ENCODE measurements around the gene CEP70. TPM values are rescaled to one million over a fixed set of nuclear protein-coding genes. Genes with fewer than 3 reads are reported as not detected.
"Not testable (repeated sequence)": the region's sequence is repeated elsewhere in the genome, so short reads cannot be mapped to it uniquely, and the experiment has no call there.

The CEP70 gene
- total RNA-seq, 2 experiments from 2014 or later, result 9.3 to 11.4 TPM

DNA sequence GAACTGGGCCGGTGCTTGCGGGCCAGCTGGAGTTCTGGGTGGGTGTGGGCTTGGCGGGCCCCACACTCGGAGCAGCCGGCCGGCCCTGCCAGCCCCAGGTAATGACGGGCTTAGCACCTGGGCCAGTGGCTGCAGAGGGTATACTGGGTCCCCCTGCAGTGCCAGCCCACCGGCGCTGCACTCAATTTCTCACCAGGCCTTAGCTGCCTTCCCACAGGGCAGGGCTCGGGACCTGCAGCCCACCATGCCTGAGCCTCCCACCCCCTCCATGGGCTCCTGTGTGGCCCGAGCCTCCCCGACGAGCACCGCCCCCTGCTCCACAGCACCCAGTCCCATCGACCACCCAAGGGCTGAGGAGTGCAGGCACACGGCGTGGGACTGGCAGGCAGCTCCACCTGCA is 109.4 kb downstream of the CEP70 start:
- H3K27me3 Mint-ChIP-seq; H3K4me1 Mint-ChIP-seq; intact Hi-C loops (cut with DNase I, micrococcal nuclease); CTCF ChIA-PET; DNase-seq; H3K36me3 Mint-ChIP-seq (ENCODE audit: low read depth); ATAC-seq; POLR2A ChIA-PET; H3K27ac Mint-ChIP-seq; H3K4me3 Mint-ChIP-seq: not testable (repeated sequence)
- peaks cover 33% of the 10 kb centered on the region for H3K9me3 Mint-ChIP-seq (ENCODE audit: low read depth)

GRCh38 chr3:138479438-138479863 is 114.6 kb downstream of the CEP70 start:
- no peak overlapping the region for H3K4me3 Mint-ChIP-seq
- peak; percentile 42 for ATAC-seq
- peaks cover 9% of the 10 kb centered on the region for H3K27me3 Mint-ChIP-seq
- intact Hi-C loops (cut with DNase I, micrococcal nuclease), result loop anchor here (1.0 to 2.0 kb wide), 4 partner anchors 115 to 444 kb away; partner anchors contain the start of gene CEP70 (in 1 of the 2)
- H3K4me1 Mint-ChIP-seq, result no peaks in the 10 kb centered on the region
- H3K27ac Mint-ChIP-seq, result no peak overlapping the region
- CTCF ChIA-PET, result interaction anchor here (0.5 to 3.5 kb wide), 18 partner anchors 11 to 827 kb away, joined by 3 to 18 read pairs (median 4); partner anchors contain the start of gene ESYT3
- no peaks in the 10 kb centered on the region for H3K36me3 Mint-ChIP-seq (ENCODE audit: low read depth)
- POLR2A ChIA-PET, result no interaction called here
- DNase-seq, result peak; percentile 65
- no peaks in the 10 kb centered on the region for H3K9me3 Mint-ChIP-seq (ENCODE audit: low read depth)

DNA sequence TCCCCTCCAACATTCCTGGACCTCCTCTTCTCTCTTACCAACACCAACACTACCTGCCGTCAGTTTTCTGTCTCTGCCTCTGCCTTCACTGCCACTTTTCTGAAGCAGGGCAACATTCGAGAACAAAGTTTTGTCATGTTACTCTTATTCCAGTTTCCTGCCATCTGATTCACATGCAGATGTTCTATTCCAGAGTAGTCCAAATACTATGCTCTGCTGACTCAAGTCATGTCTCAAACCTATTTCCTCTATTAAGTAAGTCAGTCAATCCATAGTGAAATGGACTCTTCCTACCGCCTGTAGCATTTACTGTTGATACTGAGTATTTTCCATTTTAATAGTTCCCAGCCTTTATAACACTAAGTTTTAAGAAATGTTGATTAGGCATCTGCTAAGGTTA is 116.3 kb downstream of the CEP70 start:
- intact Hi-C loops (cut with DNase I, micrococcal nuclease), result loop anchor here in 1 of 2 experiments (2.0 kb wide), 1 partner anchor 445 kb away; no protein-coding TSS in a partner anchor
- DNase-seq (no peak), ATAC-seq (no peak)
- no peaks in the 10 kb centered on the region for H3K9me3 Mint-ChIP-seq (ENCODE audit: low read depth)
- ChIA-PET CTCF (interaction anchor here (0.8 to 3.5 kb wide), 2 partner anchors 274 to 438 kb away, joined by 3 to 18 read pairs; no protein-coding TSS in a partner anchor), POLR2A (no interaction called here)
- no peak overlapping the region for H3K27ac Mint-ChIP-seq
- H3K27me3 Mint-ChIP-seq, result peaks cover 9% of the 10 kb centered on the region
- H3K36me3 Mint-ChIP-seq (ENCODE audit: low read depth), result no peaks in the 10 kb centered on the region
- no peak overlapping the region for H3K4me3 Mint-ChIP-seq
- no peaks in the 10 kb centered on the region for H3K4me1 Mint-ChIP-seq

GRCh38 chr3:138477120-138477519 is 116.9 kb downstream of the CEP70 start:
- H3K36me3 Mint-ChIP-seq (ENCODE audit: low read depth), result no peaks in the 10 kb centered on the region
- no peaks in the 10 kb centered on the region for H3K9me3 Mint-ChIP-seq (ENCODE audit: low read depth)
- no peak overlapping the region for H3K27ac Mint-ChIP-seq
- peaks cover 9% of the 10 kb centered on the region for H3K27me3 Mint-ChIP-seq
- CTCF ChIA-PET, result no interaction called here
- H3K4me1 Mint-ChIP-seq, result no peaks in the 10 kb centered on the region
- intact Hi-C loops (cut with DNase I, micrococcal nuclease), result no loop called here
- POLR2A ChIA-PET, result no interaction called here
- DNase-seq (no peak), ATAC-seq (no peak)
- no peak overlapping the region for H3K4me3 Mint-ChIP-seq

DNA sequence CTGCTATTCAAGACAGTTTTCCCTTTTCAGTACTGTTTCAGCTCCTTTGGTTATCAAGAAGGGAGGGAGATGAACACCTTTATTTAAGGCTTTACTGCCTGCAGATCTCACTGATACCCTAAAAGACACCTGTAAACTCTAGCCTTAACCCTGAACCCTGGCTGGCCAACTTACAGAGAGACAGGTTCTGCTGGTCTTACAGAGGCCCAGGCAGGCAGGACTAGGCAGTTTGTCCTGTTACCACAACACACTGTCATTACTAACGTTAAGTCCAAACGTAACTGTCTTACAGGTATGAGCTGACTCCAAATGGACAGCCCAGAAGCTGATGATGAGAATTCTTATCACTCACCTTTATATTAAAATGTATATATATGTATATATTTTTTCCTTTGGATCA is 117.5 kb downstream of the CEP70 start:
- peaks cover 9% of the 10 kb centered on the region for H3K27me3 Mint-ChIP-seq
- intact Hi-C loops (cut with DNase I, micrococcal nuclease), result no loop called here
- ChIA-PET CTCF (interaction anchor here (1.0 kb wide), 1 partner anchor 447 kb away, joined by 3 read pairs; no protein-coding TSS in a partner anchor), POLR2A (no interaction called here)
- no peaks in the 10 kb centered on the region for H3K4me1 Mint-ChIP-seq
- DNase-seq (no peak), ATAC-seq (no peak)
- no peaks in the 10 kb centered on the region for H3K36me3 Mint-ChIP-seq (ENCODE audit: low read depth)
- no peaks in the 10 kb centered on the region for H3K9me3 Mint-ChIP-seq (ENCODE audit: low read depth)
- H3K27ac Mint-ChIP-seq, result no peak overlapping the region
- no peak overlapping the region for H3K4me3 Mint-ChIP-seq

GRCh38 chr3:138474163-138474562 is 119.9 kb downstream of the CEP70 start:
- ChIA-PET CTCF (interaction anchor here (1.7 to 2.1 kb wide), 2 partner anchors 57 to 442 kb away, joined by 4 to 14 read pairs; no protein-coding TSS in a partner anchor), POLR2A (no interaction called here)
- H3K9me3 Mint-ChIP-seq (ENCODE audit: low read depth), result no peaks in the 10 kb centered on the region
- no peak overlapping the region for H3K27ac Mint-ChIP-seq
- ATAC-seq (no peak), DNase-seq (no peak)
- H3K4me3 Mint-ChIP-seq, result no peak overlapping the region
- no peaks in the 10 kb centered on the region for H3K4me1 Mint-ChIP-seq
- H3K36me3 Mint-ChIP-seq (ENCODE audit: low read depth), result no peaks in the 10 kb centered on the region
- H3K27me3 Mint-ChIP-seq, result peaks cover 2% of the 10 kb centered on the region
- intact Hi-C loops (cut with DNase I, micrococcal nuclease), result no loop called here

GRCh38 chr3:138473391-138473790 is 120.7 kb downstream of the CEP70 start:
- intact Hi-C loops (cut with DNase I, micrococcal nuclease), result no loop called here
- H3K27ac Mint-ChIP-seq, result no peak overlapping the region
- CTCF ChIA-PET, result no interaction called here
- DNase-seq, result no peak
- H3K4me1 Mint-ChIP-seq, result no peaks in the 10 kb centered on the region
- peaks cover 2% of the 10 kb centered on the region for H3K27me3 Mint-ChIP-seq
- no peak for ATAC-seq
- POLR2A ChIA-PET, result interaction anchor here (0.6 kb wide), 1 partner anchor 314 kb away, joined by 3 read pairs; no protein-coding TSS in a partner anchor
- H3K4me3 Mint-ChIP-seq, result no peak overlapping the region
- H3K36me3 Mint-ChIP-seq (ENCODE audit: low read depth), result no peaks in the 10 kb centered on the region
- no peaks in the 10 kb centered on the region for H3K9me3 Mint-ChIP-seq (ENCODE audit: low read depth)

GRCh38 chr3:138472141-138472825 is 121.8 kb downstream of the CEP70 start:
- ChIA-PET CTCF (interaction anchor here (0.7 kb wide), 1 partner anchor 656 kb away, joined by 3 read pairs; no protein-coding TSS in a partner anchor), POLR2A (no interaction called here)
- DNase-seq (no peak), ATAC-seq (no peak)
- Mint-ChIP-seq H3K4me3 (no peak overlapping the region), H3K4me1 (no peaks in the 10 kb centered on the region), H3K27ac (no peak overlapping the region), H3K9me3 (ENCODE audit: low read depth) (no peaks in the 10 kb centered on the region), H3K36me3 (ENCODE audit: low read depth) (no peaks in the 10 kb centered on the region), H3K27me3 (peaks cover 1% of the 10 kb centered on the region)
- intact Hi-C loops (cut with DNase I, micrococcal nuclease), result no loop called here

DNA sequence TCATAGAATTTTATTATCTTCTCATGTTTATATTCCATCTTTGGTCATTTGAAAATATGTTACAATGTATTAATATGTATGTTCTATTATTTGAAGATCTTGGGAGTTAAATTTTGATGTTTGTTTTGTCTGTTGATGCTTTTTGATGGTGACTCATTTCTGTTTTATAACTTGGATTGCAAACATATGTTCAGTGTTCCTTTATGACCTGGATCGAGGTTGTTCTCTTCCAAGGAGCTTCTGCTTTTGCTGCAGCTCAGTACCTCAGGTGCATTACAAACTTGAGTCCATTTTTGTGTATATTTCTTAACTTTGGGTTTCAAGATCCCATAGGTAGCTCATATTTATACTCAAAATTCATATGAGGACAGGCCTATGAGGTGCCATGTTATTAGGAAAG is 122.6 kb downstream of the CEP70 start:
- peaks cover 2% of the 10 kb centered on the region for H3K27me3 Mint-ChIP-seq
- H3K36me3 Mint-ChIP-seq (ENCODE audit: low read depth), result no peaks in the 10 kb centered on the region
- no peak overlapping the region for H3K4me3 Mint-ChIP-seq
- ChIA-PET CTCF (interaction anchor here (0.6 to 0.7 kb wide), 2 partner anchors 454 to 655 kb away, joined by 3 read pairs; no protein-coding TSS in a partner anchor), POLR2A (no interaction called here)
- H3K27ac Mint-ChIP-seq, result no peak overlapping the region
- no peak for DNase-seq
- H3K4me1 Mint-ChIP-seq, result no peaks in the 10 kb centered on the region
- intact Hi-C loops (cut with DNase I, micrococcal nuclease), result no loop called here
- no peaks in the 10 kb centered on the region for H3K9me3 Mint-ChIP-seq (ENCODE audit: low read depth)
- ATAC-seq, result no peak

GRCh38 chr3:138470687-138471086 is 123.4 kb downstream of the CEP70 start:
- ATAC-seq, result no peak
- Mint-ChIP-seq H3K36me3 (ENCODE audit: low read depth) (no peaks in the 10 kb centered on the region), H3K4me3 (no peak overlapping the region), H3K4me1 (no peaks in the 10 kb centered on the region), H3K27ac (no peak overlapping the region), H3K9me3 (ENCODE audit: low read depth) (no peaks in the 10 kb centered on the region), H3K27me3 (peaks cover 2% of the 10 kb centered on the region)
- no peak for DNase-seq
- POLR2A ChIA-PET, result no interaction called here
- CTCF ChIA-PET, result interaction anchor here (0.6 kb wide), 1 partner anchor 232 kb away, joined by 3 read pairs; no protein-coding TSS in a partner anchor
- intact Hi-C loops (cut with DNase I, micrococcal nuclease), result no loop called here

- intact Hi-C loops (cut with DNase I, micrococcal nuclease), result no loop called here
- DNase-seq (no peak), ATAC-seq (no peak)
- H3K9me3 Mint-ChIP-seq (ENCODE audit: low read depth), result no peaks in the 10 kb centered on the region
- CTCF ChIA-PET, result interaction anchor here (0.6 kb wide), 1 partner anchor 233 kb away, joined by 3 read pairs; no protein-coding TSS in a partner anchor
- POLR2A ChIA-PET, result no interaction called here
- no peaks in the 10 kb centered on the region for H3K36me3 Mint-ChIP-seq (ENCODE audit: low read depth)
- H3K4me1 Mint-ChIP-seq, result no peaks in the 10 kb centered on the region
- no peak overlapping the region for H3K4me3 Mint-ChIP-seq
- H3K27me3 Mint-ChIP-seq, result peaks cover 2% of the 10 kb centered on the region
- no peak overlapping the region for H3K27ac Mint-ChIP-seq
Observed at GRCh38 chr3:138469874-138470273, 124.2 kb downstream of the CEP70 start.

GRCh38 chr3:138468886-138469285 is 125.2 kb downstream of the CEP70 start:
- no peak for ATAC-seq
- Mint-ChIP-seq H3K27ac (no peak overlapping the region), H3K9me3 (ENCODE audit: low read depth) (no peaks in the 10 kb centered on the region), H3K36me3 (ENCODE audit: low read depth) (no peaks in the 10 kb centered on the region), H3K4me3 (no peak overlapping the region), H3K4me1 (no peaks in the 10 kb centered on the region), H3K27me3 (peaks cover 3% of the 10 kb centered on the region)
- POLR2A ChIA-PET, result no interaction called here
- CTCF ChIA-PET, result interaction anchor here (0.6 to 1.1 kb wide), 2 partner anchors 239 to 447 kb away, joined by 4 to 5 read pairs; no protein-coding TSS in a partner anchor
- no peak for DNase-seq
- intact Hi-C loops (cut with DNase I, micrococcal nuclease), result no loop called here

All from activated CD4-positive, alpha-beta T cell treated with anti-CD3 and anti-CD28 coated beads for 36 hours (primary cell).